Measurements from ENCODE around the gene C4orf50. TPM values are rescaled to one million over a fixed set of nuclear protein-coding genes. Genes with fewer than 3 reads are reported as not detected.

Gene C4orf50
- total and polyA plus RNA-seq, 2 donors (not counting 1 experiment from before 2014, with no cell fraction given), result 0.02 TPM; not detected in 1

DNA sequence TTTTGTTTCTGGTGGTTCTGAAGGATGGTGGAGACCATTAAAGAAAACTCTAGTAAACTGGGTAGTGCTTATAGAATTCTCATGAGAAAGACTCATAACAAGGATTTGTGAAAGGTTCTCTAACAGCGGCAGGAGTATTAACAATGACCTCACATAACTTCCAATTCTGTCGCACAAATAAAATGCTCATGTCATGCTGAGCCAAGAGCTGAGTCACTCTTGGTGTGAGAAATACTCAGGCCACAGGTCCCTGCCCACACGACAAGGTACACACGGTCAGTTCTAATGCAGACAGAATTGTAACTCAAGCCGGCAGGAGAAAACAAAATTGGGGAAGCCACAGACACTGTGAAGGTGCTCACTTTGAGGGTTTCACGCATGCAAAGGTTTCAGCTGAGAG lies 34.4 kb upstream of the C4orf50 start:
- CTCF ChIA-PET, result no interaction called here
- POLR2A ChIA-PET, result no interaction called here
- 88% methylated on average over 5 of the region's 6 CpGs for WGBS (ENCODE audit: insufficient coverage)

DNA sequence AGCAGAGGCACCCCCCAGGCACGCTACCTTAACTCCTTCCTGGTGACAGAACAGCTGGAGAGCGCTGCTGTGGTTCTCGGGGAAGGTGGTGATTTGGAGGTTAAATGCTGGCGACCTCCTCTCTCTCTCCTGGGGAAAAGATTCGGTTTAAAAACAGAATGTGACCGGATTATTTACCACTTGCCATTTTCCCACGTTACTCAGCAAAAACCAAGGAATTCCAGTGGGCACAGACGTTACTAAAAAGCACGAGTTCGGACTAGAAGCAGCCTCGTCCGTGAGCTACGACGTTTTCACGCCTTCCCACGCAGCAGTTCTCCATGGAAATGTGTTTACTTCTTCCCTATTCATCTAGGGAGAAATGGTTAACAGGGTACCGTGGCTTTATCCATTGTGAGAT lies 32.3 kb upstream of the C4orf50 start:
- TF ChIP-seq EZH2 (IDR thresholded peaks at IDR 0.05; ENCODE audit: borderline replicate concordance, insufficient read depth, low read depth, low read length, poor library complexity, severe bottlenecking), result no peak
- TF ChIP-seq, protein P1, sequence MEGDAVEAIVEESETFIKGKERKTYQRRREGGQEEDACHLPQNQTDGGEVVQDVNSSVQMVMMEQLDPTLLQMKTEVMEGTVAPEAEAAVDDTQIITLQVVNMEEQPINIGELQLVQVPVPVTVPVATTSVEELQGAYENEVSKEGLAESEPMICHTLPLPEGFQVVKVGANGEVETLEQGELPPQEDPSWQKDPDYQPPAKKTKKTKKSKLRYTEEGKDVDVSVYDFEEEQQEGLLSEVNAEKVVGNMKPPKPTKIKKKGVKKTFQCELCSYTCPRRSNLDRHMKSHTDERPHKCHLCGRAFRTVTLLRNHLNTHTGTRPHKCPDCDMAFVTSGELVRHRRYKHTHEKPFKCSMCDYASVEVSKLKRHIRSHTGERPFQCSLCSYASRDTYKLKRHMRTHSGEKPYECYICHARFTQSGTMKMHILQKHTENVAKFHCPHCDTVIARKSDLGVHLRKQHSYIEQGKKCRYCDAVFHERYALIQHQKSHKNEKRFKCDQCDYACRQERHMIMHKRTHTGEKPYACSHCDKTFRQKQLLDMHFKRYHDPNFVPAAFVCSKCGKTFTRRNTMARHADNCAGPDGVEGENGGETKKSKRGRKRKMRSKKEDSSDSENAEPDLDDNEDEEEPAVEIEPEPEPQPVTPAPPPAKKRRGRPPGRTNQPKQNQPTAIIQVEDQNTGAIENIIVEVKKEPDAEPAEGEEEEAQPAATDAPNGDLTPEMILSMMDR (IDR thresholded peaks at IDR 0.05), result no peak
- H3K4me2 ChIP-seq (replicated peaks; ENCODE audit: low read depth, low read length, poor library complexity, severe bottlenecking), result no peak overlapping the region
- intact Hi-C loops (cut with micrococcal nuclease), result no loop called here
- no peak overlapping the region for H3K9ac ChIP-seq (ENCODE audit: low read length)
- H3K4me3 ChIP-seq (ENCODE audit: control extremely low read depth in 1 of 5, extremely low read depth in 1 of 5, insufficient read depth in 1 of 5, low read depth in 2 of 5, low read length in 4 of 5), result no peak overlapping the region
- H3K79me2 ChIP-seq (ENCODE audit: control insufficient read depth, insufficient read depth, low read length), result no peaks in the 10 kb centered on the region
- DNase-seq, result no peak
- H3K4me3 Mint-ChIP-seq, result no peak overlapping the region
- H3K4me1 Mint-ChIP-seq, result no peaks in the 10 kb centered on the region
- peaks cover 0 to 2% (median 0%) of the 10 kb centered on the region in 3 donors for H3K9me3 ChIP-seq (ENCODE audit: control extremely low read depth in 1 of 3, control insufficient read depth in 2 of 3, insufficient read depth in 1 of 3, low read length in 2 of 3)
- H2AFZ ChIP-seq (ENCODE audit: insufficient read depth, low read depth, low read length, poor library complexity, severe bottlenecking), result no peak overlapping the region
- ChIA-PET POLR2A (no interaction called here), CTCF (no interaction called here)
- no peaks in the 10 kb centered on the region for H3K9me3 Mint-ChIP-seq (ENCODE audit: insufficient read depth)
- no peak for ATAC-seq (ENCODE audit: low read depth)
- no peak overlapping the region for H3K27ac Mint-ChIP-seq
- H3K27me3 ChIP-seq (replicated peaks in 1 of 4; ENCODE audit: control extremely low read depth in 1 of 4, control insufficient read depth in 3 of 4, insufficient read depth in 4 of 4, low read length in 3 of 4), result peaks cover 0 to 2% (median 0%) of the 10 kb centered on the region in 4 experiments
- H4K20me1 ChIP-seq (ENCODE audit: control insufficient read depth, insufficient read depth, low read length, poor library complexity, severe bottlenecking), result no peaks in the 10 kb centered on the region
- no peak overlapping the region for H3K27ac ChIP-seq (ENCODE audit: low read length in 2 of 2)
- no peaks in the 10 kb centered on the region for H3K36me3 ChIP-seq (replicated peaks in 1 of 2; ENCODE audit: control extremely low read depth in 1 of 2, control insufficient read depth in 1 of 2, extremely low read depth in 1 of 2, insufficient read depth in 2 of 2, low read length in 1 of 2)
- WGBS (ENCODE audit: insufficient coverage), result 80% methylated on average over 7 of the region's 17 CpGs
- H3K4me1 ChIP-seq (ENCODE audit: control insufficient read depth in 2 of 2, insufficient read depth in 2 of 2, low read length in 2 of 2), result no peaks in the 10 kb centered on the region
- no peaks in the 10 kb centered on the region for H3K27me3 Mint-ChIP-seq

More for the DNA sequence above, 34.4 kb upstream of the C4orf50 start:
- Histone ChIP-seq H3K4me1 (ENCODE audit: control insufficient read depth in 2 of 2, insufficient read depth in 2 of 2, low read length in 2 of 2) (no peaks in the 10 kb centered on the region), H3K36me3 (replicated peaks in 1 of 2; ENCODE audit: control extremely low read depth in 1 of 2, control insufficient read depth in 1 of 2, extremely low read depth in 1 of 2, insufficient read depth in 2 of 2, low read length in 1 of 2) (no peaks in the 10 kb centered on the region), H3K27ac (ENCODE audit: low read length in 2 of 2) (no peak overlapping the region), H3K79me2 (ENCODE audit: control insufficient read depth, insufficient read depth, low read length) (no peaks in the 10 kb centered on the region), H3K4me3 (ENCODE audit: control extremely low read depth in 1 of 5, extremely low read depth in 1 of 5, insufficient read depth in 1 of 5, low read depth in 2 of 5, low read length in 4 of 5) (no peak overlapping the region), H3K9me3 (ENCODE audit: control extremely low read depth in 1 of 3, control insufficient read depth in 2 of 3, insufficient read depth in 1 of 3, low read length in 2 of 3) (peaks cover 0 to 22% (median 4%) of the 10 kb centered on the region in 3 donors), H3K4me2 (replicated peaks; ENCODE audit: low read depth, low read length, poor library complexity, severe bottlenecking) (no peak overlapping the region), H3K27me3 (replicated peaks in 1 of 4; ENCODE audit: control extremely low read depth in 1 of 4, control insufficient read depth in 3 of 4, insufficient read depth in 4 of 4, low read length in 3 of 4) (peaks cover 0 to 2% (median 0%) of the 10 kb centered on the region in 4 experiments), H4K20me1 (ENCODE audit: control insufficient read depth, insufficient read depth, low read length, poor library complexity, severe bottlenecking) (no peaks in the 10 kb centered on the region), H2AFZ (ENCODE audit: insufficient read depth, low read depth, low read length, poor library complexity, severe bottlenecking) (no peak overlapping the region), H3K9ac (ENCODE audit: low read length) (no peak overlapping the region)
- ATAC-seq (ENCODE audit: low read depth) (no peak), DNase-seq (no peak)
- intact Hi-C loops (cut with micrococcal nuclease), result no loop called here
- no peaks in the 10 kb centered on the region for H3K4me1 Mint-ChIP-seq
- H3K9me3 Mint-ChIP-seq (ENCODE audit: insufficient read depth), result no peaks in the 10 kb centered on the region
- no peak for TF ChIP-seq EZH2 (IDR thresholded peaks at IDR 0.05; ENCODE audit: borderline replicate concordance, insufficient read depth, low read depth, low read length, poor library complexity, severe bottlenecking)
- TF ChIP-seq, protein P1 (IDR thresholded peaks at IDR 0.05), result no peak
- no peak overlapping the region for H3K4me3 Mint-ChIP-seq
- H3K27ac Mint-ChIP-seq, result no peak overlapping the region
- H3K27me3 Mint-ChIP-seq, result no peaks in the 10 kb centered on the region
